Activated T-helper 1 cell treated with anti-CD3 and anti-CD28 coated beads, Interleukin-12 subunit alpha, Interleukin-12 subunit beta, Interleukin-2, Interleukin-4 antibody, amounts not matched to agents 30 ng/mL and 10 ng/mL and 1 ng/mL, durations not matched to agents 14 hours and 24 hours and 36 hours (primary cell): ENCODE data around the gene HMGB2. TPM values are rescaled to one million over a fixed set of nuclear protein-coding genes. Genes with fewer than 3 reads are reported as not detected.

Source experiments
- DNase-seq: peaks from one replicate; pipeline ENCODE4 v3.0.0; 2021; ENCODE audit warnings: low spot score
- H3K27ac Mint-ChIP-seq: one replicate; pipeline ENCODE4 v1.8.0; 2021; ENCODE audit warnings: mild to moderate bottlenecking, mixed read lengths
- H3K27me3 Mint-ChIP-seq: one replicate; pipeline ENCODE4 v1.8.0; 2022; ENCODE audit warnings: mild to moderate bottlenecking, moderate library complexity, mixed read lengths; ENCODE audit not compliant: insufficient read depth
- H3K36me3 Mint-ChIP-seq: one replicate; pipeline ENCODE4 v1.8.0; 2021; ENCODE audit warnings: low read depth, mixed read lengths
- H3K4me1 Mint-ChIP-seq: one replicate; pipeline ENCODE4 v1.8.0; 2021; ENCODE audit warnings: low read depth, mixed read lengths
- H3K4me3 Mint-ChIP-seq: one replicate; pipeline ENCODE4 v1.8.0; 2021; ENCODE audit warnings: mild to moderate bottlenecking, moderate library complexity, mixed read lengths
- H3K9me3 Mint-ChIP-seq: one replicate; pipeline ENCODE4 v1.8.0; 2021; ENCODE audit warnings: mixed read lengths
- intact Hi-C: fragments of 100-400 bp; cut with micrococcal nuclease; formaldehyde crosslinking; loops from one replicate; pipeline ENCODE4 v1.15.1; 2024
- total RNA-seq: library from RNA; stranded (reverse); gene quantifications from 2 replicates; pipeline ENCODE4 v1.2.3, GENCODE V29; 2022

The HMGB2 gene
- 274 and 292 TPM in 2 replicates for total RNA-seq

- intact Hi-C loops, result loop anchor here (1.0 to 5.0 kb wide), 6 partner anchors 16 to 165 kb away; partner anchors contain the start of gene SAP30
- peak within 1 kb of the TSS; percentile 98 for H3K4me3 Mint-ChIP-seq
- peaks cover 55% of the 10 kb centered on the region for H3K4me1 Mint-ChIP-seq
- no peaks in the 10 kb centered on the region for H3K27me3 Mint-ChIP-seq
- peak; percentile 99 for DNase-seq
- peaks cover 39% of the 10 kb centered on the region for H3K36me3 Mint-ChIP-seq
- no peaks in the 10 kb centered on the region for H3K9me3 Mint-ChIP-seq
- peak within 1 kb of the TSS; percentile 99 for H3K27ac Mint-ChIP-seq
These were observed at the start of gene HMGB2 for GRCh38 chr4:173334085-173334890. Gene HMGB2 (minus strand): TSS chr4:173334358. CDS start chr4:173333649, 709 bp downstream.

- DNase-seq, result no peak
- H3K36me3 Mint-ChIP-seq, result peaks cover 6% of the 10 kb centered on the region
- H3K4me3 Mint-ChIP-seq, result no peak overlapping the region
- no peak overlapping the region for H3K27ac Mint-ChIP-seq
- intact Hi-C loops, result no loop called here
- peaks cover 2% of the 10 kb centered on the region for H3K27me3 Mint-ChIP-seq
- H3K9me3 Mint-ChIP-seq, result no peaks in the 10 kb centered on the region
- no peaks in the 10 kb centered on the region for H3K4me1 Mint-ChIP-seq
These were observed 48.2 kb upstream of the HMGB2 start for GRCh38 chr4:173382349-173382748.

- no peak for DNase-seq
- no peaks in the 10 kb centered on the region for H3K4me1 Mint-ChIP-seq
- intact Hi-C loops, result no loop called here
- no peaks in the 10 kb centered on the region for H3K9me3 Mint-ChIP-seq
- peaks cover 2% of the 10 kb centered on the region for H3K27me3 Mint-ChIP-seq
- peaks cover 6% of the 10 kb centered on the region for H3K36me3 Mint-ChIP-seq
- H3K4me3 Mint-ChIP-seq, result no peak overlapping the region
- H3K27ac Mint-ChIP-seq, result no peak overlapping the region
These were observed 47.5 kb upstream of the HMGB2 start for GRCh38 chr4:173381610-173382009.

GRCh38 chr4:173380987-173381386, 46.8 kb upstream of the HMGB2 start:
- intact Hi-C loops, result no loop called here
- Mint-ChIP-seq H3K27ac (no peak overlapping the region), H3K9me3 (no peaks in the 10 kb centered on the region), H3K36me3 (peaks cover 8% of the 10 kb centered on the region), H3K27me3 (peaks cover 2% of the 10 kb centered on the region), H3K4me3 (no peak overlapping the region), H3K4me1 (peaks cover 2% of the 10 kb centered on the region)
- DNase-seq, result no peak

- Mint-ChIP-seq H3K9me3 (no peaks in the 10 kb centered on the region), H3K4me1 (peaks cover 5% of the 10 kb centered on the region), H3K27ac (no peak overlapping the region), H3K36me3 (peaks cover 11% of the 10 kb centered on the region), H3K27me3 (peaks cover 2% of the 10 kb centered on the region), H3K4me3 (no peak overlapping the region)
- intact Hi-C loops, result no loop called here
- no peak for DNase-seq
These were observed 45.8 kb upstream of the HMGB2 start for GRCh38 chr4:173379929-173380328.

GRCh38 chr4:173374588-173374987, 40.4 kb upstream of the HMGB2 start:
- H3K4me3 Mint-ChIP-seq, result no peak overlapping the region
- peaks cover 34% of the 10 kb centered on the region for H3K4me1 Mint-ChIP-seq
- no peak for DNase-seq
- no peaks in the 10 kb centered on the region for H3K27me3 Mint-ChIP-seq
- H3K36me3 Mint-ChIP-seq, result peaks cover 15% of the 10 kb centered on the region
- no peak overlapping the region for H3K27ac Mint-ChIP-seq
- intact Hi-C loops, result loop anchor here (5.0 kb wide), 1 partner anchor 908 kb away; the partner anchor contains the start of genes CEP44 and FBXO8
- no peaks in the 10 kb centered on the region for H3K9me3 Mint-ChIP-seq

GRCh38 chr4:173371292-173372192, 37.4 kb upstream of the HMGB2 start:
- Mint-ChIP-seq H3K4me3 (peak overlapping the region; percentile 91), H3K36me3 (peaks cover 15% of the 10 kb centered on the region), H3K9me3 (no peaks in the 10 kb centered on the region), H3K4me1 (peaks cover 57% of the 10 kb centered on the region), H3K27me3 (no peaks in the 10 kb centered on the region), H3K27ac (peak overlapping the region; percentile 83)
- intact Hi-C loops, result loop anchor here (5.0 kb wide), 1 partner anchor 911 kb away; the partner anchor contains the start of genes CEP44 and FBXO8
- DNase-seq, result peak; percentile 30

- Mint-ChIP-seq H3K4me3 (peak within 1 kb of the TSS; percentile 100), H3K27ac (peak within 1 kb of the TSS; percentile 99), H3K36me3 (peaks cover 10% of the 10 kb centered on the region), H3K9me3 (no peaks in the 10 kb centered on the region), H3K4me1 (peaks cover 61% of the 10 kb centered on the region), H3K27me3 (no peaks in the 10 kb centered on the region)
- DNase-seq, result peak; percentile 92
- intact Hi-C loops, result loop anchor here (1.0 to 5.0 kb wide), 4 partner anchors 36 to 912 kb away; partner anchors contain the start of genes CEP44, FBXO8, GALNT7 and HMGB2
These were observed 36.5 kb upstream of the HMGB2 start, which contains the start of gene SAP30 for GRCh38 chr4:173370477-173371291. Gene SAP30 (plus strand): TSS chr4:173370954. CDS start chr4:173371183, 229 bp downstream.

GRCh38 chr4:173370130-173370476, 35.9 kb upstream of the HMGB2 start:
- no peaks in the 10 kb centered on the region for H3K27me3 Mint-ChIP-seq
- H3K36me3 Mint-ChIP-seq, result peaks cover 10% of the 10 kb centered on the region
- peak overlapping the region; percentile 99 for H3K27ac Mint-ChIP-seq
- intact Hi-C loops, result loop anchor here (1.0 to 5.0 kb wide), 4 partner anchors 36 to 912 kb away; partner anchors contain the start of genes CEP44, FBXO8, GALNT7 and HMGB2
- peak overlapping the region; percentile 100 for H3K4me3 Mint-ChIP-seq
- DNase-seq, result peak; percentile 22
- H3K9me3 Mint-ChIP-seq, result no peaks in the 10 kb centered on the region
- peaks cover 66% of the 10 kb centered on the region for H3K4me1 Mint-ChIP-seq

GRCh38 chr4:173367946-173368345, 33.8 kb upstream of the HMGB2 start:
- Mint-ChIP-seq H3K27ac (peak overlapping the region; percentile 46), H3K4me3 (peak overlapping the region; percentile 63), H3K27me3 (no peaks in the 10 kb centered on the region), H3K9me3 (no peaks in the 10 kb centered on the region), H3K4me1 (peaks cover 56% of the 10 kb centered on the region), H3K36me3 (peaks cover 7% of the 10 kb centered on the region)
- intact Hi-C loops, result loop anchor here (1.0 kb wide), 1 partner anchor 199 kb away; no protein-coding TSS in a partner anchor
- no peak for DNase-seq

- Mint-ChIP-seq H3K4me1 (peaks cover 49% of the 10 kb centered on the region), H3K27ac (peak overlapping the region; percentile 79), H3K9me3 (no peaks in the 10 kb centered on the region), H3K27me3 (no peaks in the 10 kb centered on the region), H3K4me3 (peak overlapping the region; percentile 32), H3K36me3 (peaks cover 9% of the 10 kb centered on the region)
- DNase-seq, result no peak
- intact Hi-C loops, result loop anchor here (1.0 kb wide), 1 partner anchor 198 kb away; no protein-coding TSS in a partner anchor
These were observed 33.1 kb upstream of the HMGB2 start for GRCh38 chr4:173367285-173367684.
